Adipose tissue (tissue), 3 donors: Measurements from ENCODE around the gene ATP2B2. TPM values are rescaled to one million over a fixed set of nuclear protein-coding genes. Genes with fewer than 3 reads are reported as not detected.

Source experiments
- H3K27ac ChIP-seq: one replicate; pipeline ENCODE4 v1.5.1; 2013; ENCODE audit warnings: low read depth, low read length
- WGBS, 3 donors: extraction: QIAGEN DNeasy Blood & Tissue Kit; methylation state at CpG; one replicate each; pipeline ENCODE4 v1.1.7; 2013; 5-methylcytosine and 5-hydroxymethylcytosine counted together
- polyA plus RNA-seq, 3 donors: library from polyadenylated mRNA; stranded (reverse); fragments of 200-250 nt; gene quantifications; one replicate each; pipeline ENCODE4 v1.2.3, GENCODE V29; 2013
- donor health status: healthy with polysubstance abuse.
- donor health status: Bipolar disorder and iron deficiency.
- donor health status: healthy.

The ATP2B2 gene
- polyA plus RNA-seq, 3 donors, result 0.02 to 0.79 (median 0.03) TPM

GRCh38 chr3:10515884-10516495 is 10.6 kb upstream of the ATP2B2 start:
- H3K27ac ChIP-seq, result no peak overlapping the region
- WGBS, 3 donors, result 68 to 75% (median 68%) methylated on average over 7 of the region's 7 CpGs

GRCh38 chr3:10515396-10515795 is 10.0 kb upstream of the ATP2B2 start:
- 65 to 83% (median 68%) methylated on average over 3 of the region's 3 CpGs for WGBS, 3 donors
- H3K27ac ChIP-seq, result no peak overlapping the region

- no peak overlapping the region for H3K27ac ChIP-seq
- WGBS, 3 donors, result 86 to 90% (median 88%) methylated on average over 8 of the region's 8 CpGs
Measured at GRCh38 chr3:10514407-10515069, 9.2 kb upstream of the ATP2B2 start.

- no peak overlapping the region for H3K27ac ChIP-seq
- 90 to 100% (median 92%) methylated on average over 7 to 8 of the region's 8 CpGs for WGBS, 3 donors
Measured at GRCh38 chr3:10513306-10513705, 7.9 kb upstream of the ATP2B2 start.

GRCh38 chr3:10512687-10513086 is 7.3 kb upstream of the ATP2B2 start:
- no peak overlapping the region for H3K27ac ChIP-seq
- WGBS, 3 donors, result 81 to 87% (median 85%) methylated on average over 6 of the region's 6 CpGs

GRCh38 chr3:10511809-10512494 is 6.6 kb upstream of the ATP2B2 start:
- H3K27ac ChIP-seq, result no peak overlapping the region
- 60 to 73% (median 62%) methylated on average over 7 of the region's 7 CpGs for WGBS, 3 donors

GRCh38 chr3:10510743-10511432 is 5.5 kb upstream of the ATP2B2 start:
- H3K27ac ChIP-seq, result no peak overlapping the region
- 79 to 84% (median 81%) methylated on average over 6 of the region's 6 CpGs for WGBS, 3 donors

GRCh38 chr3:10510086-10510742 is 4.8 kb upstream of the ATP2B2 start:
- H3K27ac ChIP-seq, result no peak overlapping the region
- 71 to 76% (median 73%) methylated on average over 10 of the region's 10 CpGs for WGBS, 3 donors

- no peak overlapping the region for H3K27ac ChIP-seq
- WGBS, 3 donors, result 83 to 97% (median 85%) methylated on average over 7 of the region's 7 CpGs
Measured at GRCh38 chr3:10509325-10509724, 3.9 kb upstream of the ATP2B2 start.

- H3K27ac ChIP-seq, result no peak overlapping the region
- WGBS, 3 donors, result 62 to 73% (median 71%) methylated on average over 6 of the region's 6 CpGs
Measured at GRCh38 chr3:10508619-10509260, 3.4 kb upstream of the ATP2B2 start.

GRCh38 chr3:10508235-10508618 is 2.8 kb upstream of the ATP2B2 start:
- WGBS, 3 donors, result 65 to 85% (median 75%) methylated on average over 3 of the region's 3 CpGs
- no peak overlapping the region for H3K27ac ChIP-seq

- WGBS, 3 donors, result 87 to 92% (median 88%) methylated on average over 9 of the region's 9 CpGs
- H3K27ac ChIP-seq, result no peak overlapping the region
Measured at GRCh38 chr3:10507331-10507730, 1.9 kb upstream of the ATP2B2 start.

- WGBS, 3 donors, result 81 to 89% (median 83%) methylated on average over 14 of the region's 14 CpGs
- no peak overlapping the region for H3K27ac ChIP-seq
Measured at GRCh38 chr3:10506696-10507095, 1.3 kb upstream of the ATP2B2 start.

- no peak overlapping the region for H3K27ac ChIP-seq
- 29 to 32% (median 29%) methylated on average over 21 to 22 of the region's 22 CpGs for WGBS, 3 donors
Measured at GRCh38 chr3:10505791-10506585, 602 bp upstream of the ATP2B2 start.

- WGBS, 3 donors, result 42 to 56% (median 49%) methylated on average over 25 of the region's 25 CpGs
- no peak overlapping the region for H3K27ac ChIP-seq
Measured at GRCh38 chr3:10504171-10505049, 976 bp downstream of the ATP2B2 start.

GRCh38 chr3:10503217-10503796 is 2.1 kb downstream of the ATP2B2 start:
- H3K27ac ChIP-seq, result no peak overlapping the region
- 70 to 78% (median 75%) methylated on average over 15 of the region's 15 CpGs for WGBS, 3 donors
